SK-N-SH (cell line): ENCODE results near the gene HOXD10. TPM values are rescaled to one million over a fixed set of nuclear protein-coding genes. Genes with fewer than 3 reads are reported as not detected.

Source experiments
- CTCF ChIA-PET: fragments of 300-600, 350-600 bp; formaldehyde crosslinking; extraction: SDS; loops from one replicate; lab custom pipeline; 2021; lab: Yijun Ruan, JAX
- POLR2A ChIA-PET: fragments of 350-600 bp; sonication (Branson Sonifier 250); formaldehyde crosslinking; extraction: SDS; loops from one replicate; lab custom pipeline; 2020; ENCODE audit warnings: antibody characterized with exemption, inconsistent platforms; lab: Yijun Ruan, JAX
- DNase-seq: peaks from one replicate; pipeline ENCODE4 v3.0.0; 2012
- H2AFZ ChIP-seq: fragments of 200-600 bp; sonication (generic); 2 replicates; pipeline ENCODE4 v1.8.1; 2016; ENCODE audit warnings: antibody characterized with exemption, mild to moderate bottlenecking, low read depth
- H3F3A ChIP-seq: fragments of 200-600 bp; sonication (generic); replicated peaks from 2 replicates; pipeline ENCODE3; 2016; ENCODE audit warnings: antibody characterized with exemption, mild to moderate bottlenecking; ENCODE audit not compliant: insufficient read depth
- H3K27ac ChIP-seq, 2 experiments: fragments of 200-500 bp in 1 of 2; fragments of 200-600 bp in 1 of 2; sonication (Bioruptor generic) in 1 of 2; sonication (generic), shearing (Covaris generic) in 1 of 2; 2 replicates each; pipeline versions ENCODE4 v1.5.1 to v1.6.1; 2014 to 2016; ENCODE audit warnings: low read depth in 2 of 2, inconsistent platforms in 1 of 2, low read length in 1 of 2, mild to moderate bottlenecking in 1 of 2, mixed read lengths in 1 of 2
- H3K27me3 ChIP-seq: fragments of 200-600 bp; sonication (generic), shearing (Covaris generic); 2 replicates; pipeline ENCODE4 v1.6.1; 2016; ENCODE audit warnings: mixed run types; ENCODE audit not compliant: insufficient read depth
- H3K36me3 ChIP-seq, 2 experiments: fragments of 200-500 bp in 1 of 2; fragments of 200-600 bp in 1 of 2; sonication (Bioruptor generic) in 1 of 2; sonication (generic) in 1 of 2; replicated peaks in 1 of 2; 2 replicates each; pipeline versions ENCODE3 to v1.5.1; 2014 to 2016; ENCODE audit warnings: low read length in 1 of 2, mild to moderate bottlenecking in 1 of 2; ENCODE audit not compliant: insufficient read depth in 2 of 2, control insufficient read depth in 1 of 2
- H3K4me1 ChIP-seq, 2 experiments: fragments of 200-500 bp in 1 of 2; fragments of 200-600 bp in 1 of 2; sonication (Bioruptor generic) in 1 of 2; sonication (generic), shearing (Covaris generic) in 1 of 2; 2 replicates each; pipeline versions ENCODE4 v1.5.1 to v1.6.1; 2014 to 2016; ENCODE audit warnings: low read depth in 1 of 2, low read length in 1 of 2, mixed run types in 1 of 2; ENCODE audit not compliant: insufficient read depth in 2 of 2, control insufficient read depth in 1 of 2
- H3K4me2 ChIP-seq: fragments of 200-600 bp; sonication (generic), shearing (Covaris generic); 2 replicates; pipeline ENCODE4 v1.6.1; 2017; ENCODE audit warnings: mixed run types
- H3K4me3 ChIP-seq, 2 experiments: fragments of 200-500 bp in 1 of 2; fragments of 200-600 bp in 1 of 2; sonication (Bioruptor generic) in 1 of 2; sonication (generic), shearing (Covaris generic) in 1 of 2; 2 replicates each; pipeline versions ENCODE4 v1.5.1 to v1.8.1; 2014 to 2016; ENCODE audit warnings: low read depth in 2 of 2, inconsistent platforms in 1 of 2, low read length in 1 of 2, mild to moderate bottlenecking in 1 of 2, mixed read lengths in 1 of 2, moderate library complexity in 1 of 2
- H3K79me2 ChIP-seq: fragments of 200-600 bp; sonication (generic); 2 replicates; pipeline ENCODE4 v1.8.1; 2017; ENCODE audit warnings: mild to moderate bottlenecking; ENCODE audit not compliant: insufficient read depth
- H3K9ac ChIP-seq: fragments of 200-600 bp; sonication (generic); 2 replicates; pipeline ENCODE4 v1.6.1; 2017; ENCODE audit warnings: mixed run types
- H3K9me2 ChIP-seq: fragments of 200-600 bp; sonication (generic); 2 replicates; pipeline ENCODE4 v1.6.1; 2017; ENCODE audit warnings: mixed run types
- H3K9me3 ChIP-seq: fragments of 200-600 bp; sonication (generic); 2 replicates; pipeline ENCODE4 v1.6.1; 2017; ENCODE audit warnings: mixed run types, mild to moderate bottlenecking, moderate library complexity
- H4K20me1 ChIP-seq: fragments of 200-600 bp; sonication (generic); 2 replicates; pipeline ENCODE4 v1.6.1; 2017; ENCODE audit warnings: mild to moderate bottlenecking, mixed run types; ENCODE audit not compliant: insufficient read depth
- GATA2 ChIP-seq: sonication (generic); formaldehyde crosslinking; IDR thresholded peaks from 2 replicates; pipeline ENCODE4 v1.5.0; 2020; ENCODE audit warnings: mild to moderate bottlenecking, missing genetic modification reagents
- JUND ChIP-seq: IDR thresholded peaks from 2 replicates; pipeline ENCODE4 v1.4.0; 2012
- MXI1 ChIP-seq: IDR thresholded peaks from 2 replicates; pipeline ENCODE4 v1.6.1; 2012; ENCODE audit warnings: mild to moderate bottlenecking, low read depth, low read length, improper control_type of control experiment
- PBX3 ChIP-seq: IDR thresholded peaks from 2 replicates; pipeline ENCODE4; 2012
- POLR2AphosphoS5 ChIP-seq: IDR thresholded peaks from 2 replicates; pipeline ENCODE4 v1.6.1; 2012; ENCODE audit warnings: low read depth, low read length
- RAD21 ChIP-seq: IDR thresholded peaks from 2 replicates; pipeline ENCODE4 v1.6.1; 2012; ENCODE audit warnings: mild to moderate bottlenecking, low read length
- RXRA ChIP-seq: IDR thresholded peaks from 2 replicates; pipeline ENCODE4 v1.4.0; 2012; ENCODE audit warnings: low read depth, mild to moderate bottlenecking, borderline replicate concordance
- SIN3A ChIP-seq: IDR thresholded peaks from 2 replicates; pipeline ENCODE4 v1.6.1; 2012; ENCODE audit warnings: low read depth, mild to moderate bottlenecking, low read length, moderate library complexity, borderline replicate concordance
- TAF1 ChIP-seq: IDR thresholded peaks from 2 replicates; pipeline ENCODE4 v1.6.1; 2012; ENCODE audit warnings: low read depth, mild to moderate bottlenecking, low read length, moderate library complexity, borderline replicate concordance
- TCF12 ChIP-seq: IDR thresholded peaks from 2 replicates; pipeline ENCODE4 v1.4.0; 2012
- USF1 ChIP-seq: IDR thresholded peaks from 2 replicates; pipeline ENCODE4 v1.4.0; 2012; ENCODE audit warnings: low read depth, borderline replicate concordance
- USF2 ChIP-seq: fragments of 150-350 bp; IDR thresholded peaks from 2 replicates; pipeline ENCODE4 v1.6.1; 2017; ENCODE audit warnings: antibody characterized with exemption, low read length, low read depth, borderline replicate concordance
- YY1 ChIP-seq: IDR thresholded peaks from 2 replicates; pipeline ENCODE4 v1.4.0; 2012; ENCODE audit warnings: low read depth, mild to moderate bottlenecking
- WGBS: methylation state at CpG from one replicate; pipeline ENCODE4 v1.1.6; 2017; ENCODE audit warnings: low lambda C conversion rate; 5-methylcytosine and 5-hydroxymethylcytosine counted together
- polyA plus RNA-seq, 3 experiments: library from polyadenylated mRNA; depleted of rRNA; stranded (reverse); fragments of >200 nt; gene quantifications; 2 replicates each; pipeline ENCODE4 v1.2.3, GENCODE V29; 2012
- TF ChIP-seq, protein P1 (sequence below): IDR thresholded peaks from 2 replicates; pipeline ENCODE4 v1.6.1; 2012; ENCODE audit warnings: mild to moderate bottlenecking, low read depth, low read length, moderate library complexity
- TF ChIP-seq, protein P2 (sequence below): fragments of 200-600 bp; sonication (generic); IDR thresholded peaks from 2 replicates; pipeline ENCODE4 v1.6.1; 2017; ENCODE audit warnings: antibody characterized with exemption, mild to moderate bottlenecking, moderate library complexity

The HOXD10 gene
- polyA plus RNA-seq, 1 of the 3 experiments (the other 2 are of a cell fraction), result 0.10 TPM

DNA sequence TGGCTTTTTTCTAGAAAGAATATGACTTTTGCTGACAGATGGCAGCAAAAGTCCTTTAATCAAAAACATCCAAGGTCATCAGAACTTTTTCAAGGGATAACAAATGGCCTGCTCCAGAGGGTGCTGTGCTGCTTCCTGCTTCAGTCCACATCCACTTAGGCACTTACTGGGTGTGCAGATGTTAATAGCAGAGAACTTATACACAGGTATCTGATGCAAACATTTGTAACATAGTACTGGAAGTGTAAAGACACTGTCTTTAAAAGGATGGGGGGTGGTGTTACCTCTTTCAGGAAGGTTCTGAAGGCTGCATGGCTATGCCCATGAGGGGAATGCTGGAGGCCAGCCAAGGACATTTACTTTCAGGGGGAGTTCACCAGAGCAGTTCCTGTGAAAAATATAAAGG is 18.5 kb downstream of the HOXD10 start (continued):
- no peak for TF ChIP-seq GATA2
- TF ChIP-seq RAD21, result peak; percentile 68
- no peak for TF ChIP-seq SIN3A
- TF ChIP-seq, protein P1, sequence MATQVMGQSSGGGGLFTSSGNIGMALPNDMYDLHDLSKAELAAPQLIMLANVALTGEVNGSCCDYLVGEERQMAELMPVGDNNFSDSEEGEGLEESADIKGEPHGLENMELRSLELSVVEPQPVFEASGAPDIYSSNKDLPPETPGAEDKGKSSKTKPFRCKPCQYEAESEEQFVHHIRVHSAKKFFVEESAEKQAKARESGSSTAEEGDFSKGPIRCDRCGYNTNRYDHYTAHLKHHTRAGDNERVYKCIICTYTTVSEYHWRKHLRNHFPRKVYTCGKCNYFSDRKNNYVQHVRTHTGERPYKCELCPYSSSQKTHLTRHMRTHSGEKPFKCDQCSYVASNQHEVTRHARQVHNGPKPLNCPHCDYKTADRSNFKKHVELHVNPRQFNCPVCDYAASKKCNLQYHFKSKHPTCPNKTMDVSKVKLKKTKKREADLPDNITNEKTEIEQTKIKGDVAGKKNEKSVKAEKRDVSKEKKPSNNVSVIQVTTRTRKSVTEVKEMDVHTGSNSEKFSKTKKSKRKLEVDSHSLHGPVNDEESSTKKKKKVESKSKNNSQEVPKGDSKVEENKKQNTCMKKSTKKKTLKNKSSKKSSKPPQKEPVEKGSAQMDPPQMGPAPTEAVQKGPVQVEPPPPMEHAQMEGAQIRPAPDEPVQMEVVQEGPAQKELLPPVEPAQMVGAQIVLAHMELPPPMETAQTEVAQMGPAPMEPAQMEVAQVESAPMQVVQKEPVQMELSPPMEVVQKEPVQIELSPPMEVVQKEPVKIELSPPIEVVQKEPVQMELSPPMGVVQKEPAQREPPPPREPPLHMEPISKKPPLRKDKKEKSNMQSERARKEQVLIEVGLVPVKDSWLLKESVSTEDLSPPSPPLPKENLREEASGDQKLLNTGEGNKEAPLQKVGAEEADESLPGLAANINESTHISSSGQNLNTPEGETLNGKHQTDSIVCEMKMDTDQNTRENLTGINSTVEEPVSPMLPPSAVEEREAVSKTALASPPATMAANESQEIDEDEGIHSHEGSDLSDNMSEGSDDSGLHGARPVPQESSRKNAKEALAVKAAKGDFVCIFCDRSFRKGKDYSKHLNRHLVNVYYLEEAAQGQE, result no peak
- TF ChIP-seq TCF12, result peak; percentile 54
- TF ChIP-seq YY1, result no peak
- TF ChIP-seq, all 33 proteins: peak for 9

DNA sequence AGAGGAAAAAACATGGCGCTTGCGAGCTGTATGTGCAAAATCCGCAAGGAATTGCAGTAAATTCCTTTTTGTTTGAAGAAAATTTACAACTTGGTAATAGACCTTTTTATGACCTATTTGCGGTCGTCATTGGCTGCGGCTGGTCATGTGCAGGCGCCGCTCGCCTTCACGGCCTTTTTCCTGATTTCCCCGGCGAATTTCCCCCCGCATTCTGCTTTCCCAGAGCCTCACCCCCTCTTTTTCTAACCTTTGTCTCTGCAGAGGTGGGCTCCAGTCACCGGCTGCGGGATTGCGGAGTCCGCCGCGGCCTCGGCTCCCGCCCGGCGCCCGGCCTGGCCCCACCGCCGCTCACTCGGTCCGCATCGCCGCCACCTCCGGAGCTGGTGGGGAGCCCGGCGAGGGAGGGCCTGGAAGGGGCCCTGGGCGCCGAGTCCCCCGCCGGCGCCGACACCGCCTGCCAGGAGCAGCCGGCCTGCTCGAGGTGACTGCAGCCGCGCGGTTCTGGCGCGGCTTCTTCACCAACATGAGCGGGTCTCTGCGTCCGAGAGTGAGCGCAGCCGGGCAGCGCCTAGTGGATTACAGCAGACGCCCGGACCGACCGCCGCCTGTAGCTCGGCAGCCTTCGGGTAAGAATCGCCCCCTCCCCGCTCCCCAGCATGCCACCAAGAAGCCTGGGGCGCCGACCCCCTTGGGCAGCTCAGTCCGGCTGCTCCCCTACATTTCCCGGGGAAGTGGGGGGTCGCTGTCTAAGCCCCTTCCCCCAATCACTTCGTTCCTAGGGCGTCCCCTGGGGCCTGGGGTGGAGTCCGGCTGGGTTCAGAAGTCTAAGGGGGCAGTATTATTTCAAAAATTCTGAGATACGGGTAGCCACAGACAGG is 20.0 kb downstream of the HOXD10 start:
- Histone ChIP-seq H4K20me1 (no peaks in the 10 kb centered on the region), H3F3A (peaks cover 33% of the 10 kb centered on the region), H2AFZ (peak overlapping the region; percentile 61), H3K27ac (peak overlapping the region; percentile 63 to 92), H3K4me2 (peak overlapping the region; percentile 96), H3K4me1 (peaks cover 33 to 59% of the 10 kb centered on the region in 2 experiments), H3K4me3 (peak overlapping the region; percentile 83 to 86), H3K9me2 (no peaks in the 10 kb centered on the region), H3K9me3 (no peaks in the 10 kb centered on the region), H3K79me2 (peaks cover 47% of the 10 kb centered on the region), H3K9ac (peak overlapping the region; percentile 94), H3K27me3 (no peaks in the 10 kb centered on the region), H3K36me3 (no peaks in the 10 kb centered on the region)
- no peak for TF ChIP-seq JUND
- TF ChIP-seq, protein P2, sequence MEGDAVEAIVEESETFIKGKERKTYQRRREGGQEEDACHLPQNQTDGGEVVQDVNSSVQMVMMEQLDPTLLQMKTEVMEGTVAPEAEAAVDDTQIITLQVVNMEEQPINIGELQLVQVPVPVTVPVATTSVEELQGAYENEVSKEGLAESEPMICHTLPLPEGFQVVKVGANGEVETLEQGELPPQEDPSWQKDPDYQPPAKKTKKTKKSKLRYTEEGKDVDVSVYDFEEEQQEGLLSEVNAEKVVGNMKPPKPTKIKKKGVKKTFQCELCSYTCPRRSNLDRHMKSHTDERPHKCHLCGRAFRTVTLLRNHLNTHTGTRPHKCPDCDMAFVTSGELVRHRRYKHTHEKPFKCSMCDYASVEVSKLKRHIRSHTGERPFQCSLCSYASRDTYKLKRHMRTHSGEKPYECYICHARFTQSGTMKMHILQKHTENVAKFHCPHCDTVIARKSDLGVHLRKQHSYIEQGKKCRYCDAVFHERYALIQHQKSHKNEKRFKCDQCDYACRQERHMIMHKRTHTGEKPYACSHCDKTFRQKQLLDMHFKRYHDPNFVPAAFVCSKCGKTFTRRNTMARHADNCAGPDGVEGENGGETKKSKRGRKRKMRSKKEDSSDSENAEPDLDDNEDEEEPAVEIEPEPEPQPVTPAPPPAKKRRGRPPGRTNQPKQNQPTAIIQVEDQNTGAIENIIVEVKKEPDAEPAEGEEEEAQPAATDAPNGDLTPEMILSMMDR, result peak; percentile 12; the same call in 1 of the 2 replicates
- TF ChIP-seq USF1, result peak; percentile 76; the same call in 1 of the 2 replicates
- no peak for TF ChIP-seq TAF1
- TF ChIP-seq RAD21, result no peak
- TF ChIP-seq PBX3, result no peak
- TF ChIP-seq YY1, result peak; percentile 83
- no peak for TF ChIP-seq SIN3A
- TF ChIP-seq RXRA, result no peak
- TF ChIP-seq POLR2AphosphoS5, result peak; percentile 22; the same call in 1 of the 2 replicates
- TF ChIP-seq USF2, result 0 out of 2 replicates have a peak, but pooled peaks have one; percentile 30
- TF ChIP-seq MXI1, result no peak
- WGBS, result 10% methylated on average over 20 of the region's 71 CpGs
- CTCF ChIA-PET, result interaction anchor here (0.9 to 26.1 kb wide), 11 partner anchors 12 to 1012 kb away, joined by 3 to 1047 read pairs (median 8); partner anchors contain the start of gene HOXD9
- peak; percentile 75 for DNase-seq
- POLR2A ChIA-PET, result interaction anchor here (0.5 to 2.6 kb wide), 15 partner anchors 9 to 620 kb away, joined by 3 to 16 read pairs (median 5); partner anchors contain the start of genes HOXD3 and HOXD9
